ENCODE measurements around the gene DCLRE1C. TPM values are rescaled to one million over a fixed set of nuclear protein-coding genes. Genes with fewer than 3 reads are reported as not detected.
"Not testable (repeated sequence)": the region's sequence is repeated elsewhere in the genome, so short reads cannot be mapped to it uniquely, and the experiment has no call there.

Gene DCLRE1C
- 10 to 100 TPM in 1 of 2 donors, 1 to 10 TPM in 1; 8.3 to 11.0 TPM for total RNA-seq
- polyA plus RNA-seq (ENCODE audit: insufficient read length in 6 of 6): 10 to 100 TPM; 17.5 to 24.6 (median 20.4) TPM
- long read RNA-seq, donor 1: 0 reads
- long read RNA-seq, donor 2, partial matches to known transcripts: 13 of 15 reads
- long read RNA-seq, donor 2, other reads (novel, unspliced or antisense): 0 of 15 reads
- long read RNA-seq, donor 3: 0 reads
- long read RNA-seq, donor 4, partial matches to known transcripts: 0 of 5 reads
- long read RNA-seq, donor 4, other reads (novel, unspliced or antisense): 2 of 5 reads
- long read RNA-seq, donor 5, partial matches to known transcripts: 0 of 1 reads
- long read RNA-seq, donor 5, other reads (novel, unspliced or antisense): 0 of 1 reads
- long read RNA-seq, donor 6, partial matches to known transcripts: 0 of 2 reads
- long read RNA-seq, donor 6, other reads (novel, unspliced or antisense): 0 of 2 reads
- long read RNA-seq, donor 7, partial matches to known transcripts: 6 of 7 reads
- long read RNA-seq, donor 7, other reads (novel, unspliced or antisense): 0 of 7 reads
- long read RNA-seq, donor 8, partial matches to known transcripts: 12 of 17 reads
- long read RNA-seq, donor 8, other reads (novel, unspliced or antisense): 0 of 17 reads
- long read RNA-seq, donor 9: 0 reads
- long read RNA-seq, donor 10, transcript DCLRE1C-209 (14 exons, 2,354 nt): major isoform, 5 of 5 reads
- long read RNA-seq, donor 10, partial matches to known transcripts: 0 of 5 reads
- long read RNA-seq, donor 10, other reads (novel, unspliced or antisense): 0 of 5 reads
- long read RNA-seq, donor 11, partial matches to known transcripts: 5 of 6 reads
- long read RNA-seq, donor 11, other reads (novel, unspliced or antisense): 0 of 6 reads
- long read RNA-seq, donor 12, partial matches to known transcripts: 0 of 1 reads
- long read RNA-seq, donor 12, other reads (novel, unspliced or antisense): 0 of 1 reads

- intact Hi-C loops (cut with DNase I): no loop called here
- H3K27ac ChIP-seq: peak within 1 kb of the TSS; percentile 75 to 95
Measured at GRCh38 chr10:14954001-14954770, at the start of gene DCLRE1C. TSS of gene DCLRE1C (minus strand) at chr10:14954096. CDS start at chr10:14954010, 86 bp downstream.

GRCh38 chr10:14995964-14996565, 42.2 kb upstream of the DCLRE1C start:
- Histone ChIP-seq H3K4me1 (no peaks in the 10 kb centered on the region), H3K36me3 (no peaks in the 10 kb centered on the region), H3K9me3 (no peaks in the 10 kb centered on the region), H3K27me3 (peaks cover 0 to 11% of the 10 kb centered on the region in 2 donors), H3K27ac (no peak overlapping the region), H3K4me3 (no peak overlapping the region)
- intact Hi-C loops (cut with DNase I): no loop called here
- DNase-seq: peak in 1 of 4 donors; percentile 67
- no peak for TF ChIP-seq CTCF (IDR thresholded peaks at IDR 0.05)
- no peak for ATAC-seq

More at GRCh38 chr10:14954001-14954770, at the start of gene DCLRE1C:
- TF ChIP-seq CTCF (IDR thresholded peaks at IDR 0.05): no peak
- H3K4me1 ChIP-seq: peaks cover 8 to 52% of the 10 kb centered on the region in 2 donors
- peak; percentile 97 for ATAC-seq
- peak within 1 kb of the TSS; percentile 69 to 92 for H3K4me3 ChIP-seq
- H3K27me3 ChIP-seq: no peaks in the 10 kb centered on the region
- no peaks in the 10 kb centered on the region for H3K36me3 ChIP-seq
- peak; percentile 90 to 95 (median 93) for DNase-seq
- no peaks in the 10 kb centered on the region for H3K9me3 ChIP-seq

DNA sequence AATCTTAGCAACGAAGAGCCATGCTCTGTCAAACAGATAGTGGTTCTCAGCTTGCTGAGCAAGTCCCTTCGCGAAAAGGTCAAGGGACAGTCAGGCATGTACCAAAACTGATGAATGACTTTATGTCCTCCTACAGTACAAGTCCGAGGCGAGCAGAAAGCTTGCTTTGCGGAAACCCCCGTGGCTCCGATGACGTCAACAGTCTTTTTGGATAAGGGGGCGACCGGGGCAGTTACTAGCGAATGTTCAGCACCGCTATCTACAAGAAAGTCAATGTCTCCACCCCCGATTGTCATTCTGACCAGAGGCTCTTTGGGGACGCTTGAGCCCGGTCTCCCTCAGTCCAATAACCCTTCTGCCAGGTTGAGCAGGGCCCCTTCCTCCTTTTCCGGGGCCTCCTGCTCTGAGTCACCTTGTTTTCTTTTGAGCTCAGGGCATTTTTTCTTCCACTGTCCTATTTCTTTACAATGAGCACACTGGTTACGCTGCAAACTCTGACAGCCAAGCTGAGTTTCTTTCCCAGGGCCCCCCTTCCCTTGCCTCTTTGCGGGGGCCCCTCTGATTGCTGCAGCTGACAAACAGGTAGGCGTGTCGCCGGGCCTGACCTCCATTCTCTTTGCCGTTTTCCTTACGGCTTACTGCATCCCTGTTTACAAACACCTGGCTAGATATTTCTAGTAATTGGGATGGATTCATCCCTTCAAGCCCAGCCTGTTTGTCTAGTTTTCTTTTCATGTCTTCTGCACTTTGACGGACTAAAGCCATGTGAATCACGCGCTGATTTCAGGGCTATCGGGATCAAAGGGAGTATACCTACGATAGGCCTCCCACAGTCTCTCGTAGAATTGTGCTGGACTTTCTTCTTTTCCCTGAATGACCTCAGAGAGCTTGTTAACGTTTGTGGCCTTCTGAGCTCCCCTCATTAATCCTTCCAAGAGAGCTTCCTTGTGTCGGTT, 39.9 kb upstream of the DCLRE1C start:
- H3K27ac ChIP-seq; H3K4me3 ChIP-seq; ATAC-seq; H3K9me3 ChIP-seq; intact Hi-C loops (cut with DNase I); DNase-seq; H3K36me3 ChIP-seq; H3K4me1 ChIP-seq: not testable (repeated sequence)
- H3K27me3 ChIP-seq: peaks cover 0 to 11% of the 10 kb centered on the region in 2 donors

- ATAC-seq; H3K36me3 ChIP-seq; DNase-seq; H3K27ac ChIP-seq; H3K4me3 ChIP-seq; H3K4me1 ChIP-seq; intact Hi-C loops (cut with DNase I); H3K9me3 ChIP-seq: not testable (repeated sequence)
- peaks cover 0 to 11% of the 10 kb centered on the region in 2 donors for H3K27me3 ChIP-seq
Measured at GRCh38 chr10:14992336-14992735, 38.4 kb upstream of the DCLRE1C start.

GRCh38 chr10:14991035-14991749, 37.3 kb upstream of the DCLRE1C start:
- peak in 1 of 4 donors; percentile 10 for DNase-seq
- H3K36me3 ChIP-seq; H3K4me1 ChIP-seq; ATAC-seq; H3K4me3 ChIP-seq; H3K27ac ChIP-seq; intact Hi-C loops (cut with DNase I); H3K27me3 ChIP-seq; H3K9me3 ChIP-seq: not testable (repeated sequence)
- TF ChIP-seq CTCF (IDR thresholded peaks at IDR 0.05): peak in 1 of 2 donors; percentile 12

DNA sequence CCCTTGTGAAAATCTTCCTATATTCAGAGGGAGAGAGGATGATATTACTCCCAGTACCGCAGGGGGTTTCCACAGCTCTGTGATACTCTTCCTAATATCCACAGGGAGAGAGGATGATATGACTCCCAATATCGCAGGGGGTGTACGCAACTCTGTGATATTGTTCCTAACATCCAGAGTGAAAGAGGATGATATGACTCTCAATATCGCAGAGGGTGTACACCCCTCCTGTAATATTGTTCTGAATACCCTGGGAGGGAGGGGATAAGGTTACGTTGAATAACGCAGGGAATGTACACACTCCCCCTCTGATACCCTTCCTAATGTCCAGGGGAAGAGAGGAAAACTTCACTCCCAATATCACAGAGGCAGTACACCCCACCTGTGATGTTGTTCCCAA, 35.7 kb upstream of the DCLRE1C start:
- H3K36me3 ChIP-seq; intact Hi-C loops (cut with DNase I); H3K4me3 ChIP-seq; H3K27ac ChIP-seq; H3K4me1 ChIP-seq; DNase-seq; H3K27me3 ChIP-seq; H3K9me3 ChIP-seq; ATAC-seq: not testable (repeated sequence)

Measured in left lung (tissue), 14 donors.